HepG2 (cell line): ENCODE data around the gene ILDR1.

Source experiments
- CTCF ChIP-seq: sonication (generic); formaldehyde crosslinking; IDR thresholded peaks from 2 replicates; pipeline ENCODE4 v1.5.0; 2020; ENCODE audit warnings: mild to moderate bottlenecking, missing genetic modification reagents, moderate library complexity
- EZH2 ChIP-seq: conservative IDR thresholded peaks from 2 replicates; pipeline ENCODE4 v1.6.1; 2012; ENCODE audit warnings: mild to moderate bottlenecking, low read depth, low read length, moderate library complexity
- HMG20A ChIP-seq: IDR thresholded peaks from 2 replicates; pipeline ENCODE4 v1.6.1; 2016; ENCODE audit warnings: borderline replicate concordance
- KDM4B ChIP-seq: sonication (generic); formaldehyde crosslinking; IDR thresholded peaks from 2 replicates; pipeline ENCODE4 v1.4.0; 2020; ENCODE audit warnings: missing genetic modification reagents
- POLR2A ChIP-seq, 2 experiments: IDR thresholded peaks; 2 replicates each; pipeline ENCODE4 v1.6.1; 2011; ENCODE audit warnings: low read depth in 2 of 2, low read length in 2 of 2, mild to moderate bottlenecking in 1 of 2, moderate library complexity in 1 of 2; ENCODE audit not compliant: insufficient read depth in 1 of 2
- PRDM10 ChIP-seq: sonication (generic); formaldehyde crosslinking; IDR thresholded peaks from 2 replicates; pipeline ENCODE4 v1.4.0; 2020; ENCODE audit warnings: low read depth, missing genetic modification reagents
- SAFB2 ChIP-seq: sonication (generic); formaldehyde crosslinking; IDR thresholded peaks from 2 replicates; pipeline ENCODE4 v1.5.1; 2020; ENCODE audit warnings: missing genetic modification reagents, low read depth, mild to moderate bottlenecking, borderline replicate concordance
- ZNF232 ChIP-seq: sonication (generic); formaldehyde crosslinking; IDR thresholded peaks from 2 replicates; pipeline ENCODE4 v1.4.0; 2020; ENCODE audit warnings: missing genetic modification reagents, borderline replicate concordance
- ZNF792 ChIP-seq: IDR thresholded peaks from 2 replicates; pipeline ENCODE4 v1.6.1; 2016
- TF ChIP-seq, protein P1 (sequence below): sonication (generic); formaldehyde crosslinking; conservative IDR thresholded peaks from 2 replicates; pipeline ENCODE4 v1.5.0; 2020; ENCODE audit warnings: missing genetic modification reagents

DNA sequence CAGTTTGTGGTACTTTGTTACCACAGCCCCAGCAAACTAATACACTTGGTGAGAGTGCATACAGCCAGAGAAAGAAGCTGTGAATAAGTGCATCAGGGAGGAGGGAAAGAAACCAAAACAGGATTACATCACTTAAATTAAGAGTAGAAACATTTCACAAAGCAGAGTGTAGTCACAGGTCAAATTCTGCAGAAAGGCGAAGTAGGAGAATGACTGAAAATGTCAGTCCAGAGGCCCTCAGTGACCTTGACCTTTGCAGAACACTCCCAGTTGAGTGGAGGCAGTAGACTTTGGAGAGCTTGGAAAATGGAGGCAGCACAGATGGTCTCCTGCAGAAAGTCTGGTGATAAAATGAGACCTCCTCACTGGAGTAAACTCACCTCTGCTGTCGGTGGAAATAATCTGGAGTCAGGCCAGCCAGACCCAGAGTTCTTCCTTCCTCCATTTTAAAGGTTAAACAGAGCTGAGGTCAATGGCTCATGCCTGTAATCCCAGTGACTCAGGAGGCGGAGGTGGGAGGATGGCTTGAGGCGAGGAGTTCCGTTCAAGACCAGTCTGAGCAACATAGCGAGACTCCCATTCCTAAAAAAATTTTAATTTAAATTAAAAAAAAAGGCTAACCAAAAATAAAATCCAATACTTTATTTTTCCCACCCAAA is 38.1 kb upstream of the ILDR1 start:
- TF ChIP-seq, protein P1, sequence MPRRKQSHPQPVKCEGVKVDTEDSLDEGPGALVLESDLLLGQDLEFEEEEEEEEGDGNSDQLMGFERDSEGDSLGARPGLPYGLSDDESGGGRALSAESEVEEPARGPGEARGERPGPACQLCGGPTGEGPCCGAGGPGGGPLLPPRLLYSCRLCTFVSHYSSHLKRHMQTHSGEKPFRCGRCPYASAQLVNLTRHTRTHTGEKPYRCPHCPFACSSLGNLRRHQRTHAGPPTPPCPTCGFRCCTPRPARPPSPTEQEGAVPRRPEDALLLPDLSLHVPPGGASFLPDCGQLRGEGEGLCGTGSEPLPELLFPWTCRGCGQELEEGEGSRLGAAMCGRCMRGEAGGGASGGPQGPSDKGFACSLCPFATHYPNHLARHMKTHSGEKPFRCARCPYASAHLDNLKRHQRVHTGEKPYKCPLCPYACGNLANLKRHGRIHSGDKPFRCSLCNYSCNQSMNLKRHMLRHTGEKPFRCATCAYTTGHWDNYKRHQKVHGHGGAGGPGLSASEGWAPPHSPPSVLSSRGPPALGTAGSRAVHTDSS (CRISPR knock-in tag), result no peak
- TF ChIP-seq CTCF (CRISPR knock-in tag) (no peak), PRDM10 (CRISPR knock-in tag) (no peak), ZNF792 (CRISPR knock-in tag) (no peak), KDM4B (CRISPR knock-in tag) (no peak), ZNF232 (CRISPR knock-in tag) (no peak), SAFB2 (CRISPR knock-in tag) (no peak), EZH2 (no peak), HMG20A (CRISPR knock-in tag) (no peak), POLR2A (IDR thresholded peaks at IDR 0.05; ENCODE audit: insufficient read depth in 1 of 2, low read depth in 2 of 2, low read length in 2 of 2) (no peak)
